Activated CD4-positive, alpha-beta memory T cell treated with anti-CD3 and anti-CD28 coated beads, Interleukin-2, amount 10 ng/mL, durations not matched to agents 7 days and 5 days (primary cell): ENCODE data around the gene MAP10. TPM values are rescaled to one million over a fixed set of nuclear protein-coding genes. Genes with fewer than 3 reads are reported as not detected.

ENCODE experiments used
- CTCF ChIA-PET: fragments of 350-600 bp; sonication (Branson Sonifier 250); formaldehyde crosslinking; loops from one replicate; lab custom pipeline; 2021; ENCODE audit warnings: antibody characterized with exemption, inconsistent platforms; lab: Charles Lee
- POLR2A ChIA-PET: fragments of 350-600 bp; sonication (Branson Sonifier 250); formaldehyde crosslinking; loops from one replicate; lab custom pipeline; 2021; ENCODE audit warnings: antibody characterized with exemption; lab: Charles Lee
- DNase-seq: peaks from one replicate; pipeline ENCODE4 v3.0.0-alpha.2; 2020
- H3K27ac Mint-ChIP-seq: one replicate; pipeline ENCODE4 v1.8.0; 2021; ENCODE audit warnings: mild to moderate bottlenecking, mixed read lengths
- H3K27me3 Mint-ChIP-seq: one replicate; pipeline ENCODE4 v1.8.0; 2021; ENCODE audit warnings: mixed read lengths
- H3K36me3 Mint-ChIP-seq: one replicate; pipeline ENCODE4 v1.8.0; 2021; ENCODE audit warnings: low read depth, mixed read lengths
- H3K4me1 Mint-ChIP-seq: one replicate; pipeline ENCODE4 v1.8.0; 2021; ENCODE audit warnings: mixed read lengths
- H3K4me3 Mint-ChIP-seq: one replicate; pipeline ENCODE4 v1.8.0; 2021; ENCODE audit warnings: mild to moderate bottlenecking, mixed read lengths
- H3K9me3 Mint-ChIP-seq: one replicate; pipeline ENCODE4 v1.8.0; 2021; ENCODE audit warnings: mixed read lengths
- total RNA-seq, 2 experiments: library from RNA; stranded (reverse); gene quantifications; one replicate each; pipeline ENCODE4 v1.2.3, GENCODE V29; 2021

The MAP10 gene
- total RNA-seq, 2 experiments from 2014 or later: 1.6 to 2.1 TPM

- no peak overlapping the region for H3K27ac Mint-ChIP-seq
- no peaks in the 10 kb centered on the region for H3K4me1 Mint-ChIP-seq
- H3K9me3 Mint-ChIP-seq: peaks cover 2% of the 10 kb centered on the region
- ChIA-PET POLR2A (no interaction called here), CTCF (no interaction called here)
- H3K36me3 Mint-ChIP-seq: no peaks in the 10 kb centered on the region
- no peaks in the 10 kb centered on the region for H3K27me3 Mint-ChIP-seq
- DNase-seq: no peak
- no peak overlapping the region for H3K4me3 Mint-ChIP-seq
Measured at GRCh38 chr1:232845406-232845955, 40.3 kb downstream of the MAP10 start.

DNA sequence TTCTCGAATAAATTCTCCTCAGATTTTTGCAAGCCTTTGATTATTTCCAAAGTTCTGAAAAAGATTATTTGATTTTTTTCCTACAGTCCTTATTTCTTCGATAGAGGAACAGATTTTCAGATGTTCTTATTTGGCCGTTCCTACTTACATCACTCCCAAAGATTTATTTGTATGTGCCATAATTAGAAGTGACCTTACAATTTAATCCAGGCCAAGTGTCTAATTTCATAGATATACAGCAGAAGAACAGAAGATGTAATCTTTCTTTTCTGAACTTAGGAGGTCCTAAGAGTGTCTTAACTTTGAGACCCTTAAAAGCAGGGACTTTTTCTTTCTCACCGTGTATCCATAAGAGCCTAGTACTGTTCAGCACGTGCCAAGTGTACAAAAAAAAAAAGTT lies 46.3 kb downstream of the MAP10 start:
- Mint-ChIP-seq H3K9me3 (no peaks in the 10 kb centered on the region), H3K4me3 (no peak overlapping the region), H3K27ac (no peak overlapping the region), H3K36me3 (no peaks in the 10 kb centered on the region), H3K27me3 (no peaks in the 10 kb centered on the region), H3K4me1 (no peaks in the 10 kb centered on the region)
- no peak for DNase-seq
- ChIA-PET CTCF (no interaction called here), POLR2A (interaction anchor here (0.5 kb wide), 1 partner anchor 394 kb away, joined by 3 read pairs; no protein-coding TSS in a partner anchor)

DNA sequence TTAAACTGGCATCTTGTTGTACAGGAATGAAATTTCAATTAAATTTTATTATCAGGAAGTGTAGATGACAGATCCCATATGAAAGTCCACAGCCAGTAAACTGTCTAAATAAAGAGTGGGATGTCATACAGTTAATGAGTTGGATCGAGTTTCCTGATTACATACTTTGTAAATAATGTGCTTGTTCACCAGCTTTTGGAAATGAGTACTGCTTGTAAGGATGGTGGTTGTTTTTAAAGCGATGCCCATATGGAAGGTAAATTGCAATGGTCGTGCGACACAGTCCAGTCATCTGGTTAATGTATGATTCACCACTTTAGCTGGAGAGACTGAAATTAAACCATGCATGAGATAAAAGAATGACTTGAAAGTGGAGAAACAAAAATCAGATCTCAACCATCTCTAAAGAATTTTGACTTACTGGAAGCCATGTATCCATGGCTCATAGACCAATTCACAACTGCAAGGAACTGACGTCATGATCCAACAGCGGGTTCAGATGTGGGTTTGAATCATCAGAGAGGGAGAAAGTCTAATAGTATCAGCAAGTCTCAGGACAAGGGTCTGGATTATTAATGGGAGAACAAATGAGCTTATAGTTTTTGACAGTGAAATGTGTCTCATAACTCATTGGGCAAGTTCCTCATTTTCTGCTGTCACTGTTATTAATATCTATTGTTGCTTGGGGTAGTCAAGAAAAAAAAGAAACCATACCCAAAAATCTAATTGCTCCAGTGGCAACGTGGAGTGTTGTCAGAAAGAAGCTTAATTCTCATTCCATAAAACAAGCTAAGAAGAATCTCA lies 49.0 kb downstream of the MAP10 start:
- Mint-ChIP-seq H3K27me3 (peaks cover 4% of the 10 kb centered on the region), H3K9me3 (no peaks in the 10 kb centered on the region), H3K27ac (no peak overlapping the region), H3K36me3 (no peaks in the 10 kb centered on the region), H3K4me1 (no peaks in the 10 kb centered on the region), H3K4me3 (no peak overlapping the region)
- POLR2A ChIA-PET: no interaction called here
- no peak for DNase-seq
- CTCF ChIA-PET: no interaction called here

GRCh38 chr1:232854798-232855159 lies 49.6 kb downstream of the MAP10 start:
- CTCF ChIA-PET: no interaction called here

GRCh38 chr1:232856541-232856940 lies 51.3 kb downstream of the MAP10 start:
- no peak overlapping the region for H3K27ac Mint-ChIP-seq
- no peaks in the 10 kb centered on the region for H3K4me1 Mint-ChIP-seq
- ChIA-PET POLR2A (no interaction called here), CTCF (no interaction called here)
- H3K27me3 Mint-ChIP-seq: peaks cover 4% of the 10 kb centered on the region
- DNase-seq: no peak
- no peak overlapping the region for H3K4me3 Mint-ChIP-seq
- no peaks in the 10 kb centered on the region for H3K36me3 Mint-ChIP-seq
- no peaks in the 10 kb centered on the region for H3K9me3 Mint-ChIP-seq

More at GRCh38 chr1:232854798-232855159, 49.6 kb downstream of the MAP10 start:
- H3K36me3 Mint-ChIP-seq: no peaks in the 10 kb centered on the region
- no peaks in the 10 kb centered on the region for H3K9me3 Mint-ChIP-seq
- no peaks in the 10 kb centered on the region for H3K4me1 Mint-ChIP-seq
- H3K4me3 Mint-ChIP-seq: no peak overlapping the region
- no peak overlapping the region for H3K27ac Mint-ChIP-seq
- DNase-seq: no peak
- POLR2A ChIA-PET: no interaction called here
- peaks cover 4% of the 10 kb centered on the region for H3K27me3 Mint-ChIP-seq

Other genes with a start within 250 kb of the MAP10 start
- under 1 TPM; 0.78 to 0.93 TPM for gene SIPA1L2, start 175.3 kb upstream of the MAP10 start, total RNA-seq
- gene NTPCR, start 145.2 kb downstream of the MAP10 start, total RNA-seq: 10 to 100 TPM; 27.2 to 31.1 TPM